Measurements from ENCODE around the gene LZTS2.

GRCh38 chr10:100998183-100998990 lies 1.2 kb upstream of the LZTS2 start:
- TF ChIP-seq CTCF (IDR thresholded peaks at IDR 0.05; ENCODE audit: insufficient read depth, low read length) (no peak), GABPA (IDR thresholded peaks at IDR 0.05; ENCODE audit: low read depth) (no peak), POLR2AphosphoS5 (IDR thresholded peaks at IDR 0.05; ENCODE audit: low read depth) (peak; percentile 43; the same call in 1 of the 2 replicates)
